K562 (cell line): ENCODE measurements around the gene GALNT17. TPM values are rescaled to one million over a fixed set of nuclear protein-coding genes. Genes with fewer than 3 reads are reported as not detected.

ENCODE experiments used
- ATAC-seq: fragments of 200-7000 bp; cut with Tn5 transposase; 3 replicates; pipeline ENCODE4 v1.9.1; 2020; ENCODE audit warnings: moderate library complexity
- BruUV-seq: library from RNA; stranded (reverse); fragments of 400-500 nt; replicated peaks from 2 replicates; lab custom pipeline; 2021; lab: Mats Ljungman, UMichigan
- CTCF ChIA-PET: fragments of 300-600 bp; formaldehyde crosslinking; extraction: SDS; loops from one replicate; lab custom pipeline; 2021; ENCODE audit warnings: low intra/inter-chr PET ratio; lab: Yijun Ruan, JAX
- POLR2A ChIA-PET: fragments of 300-600, 350-650 bp; sonication (Branson Sonifier 250); formaldehyde crosslinking; extraction: SDS; loops from one replicate; lab custom pipeline; 2021; ENCODE audit warnings: antibody characterized with exemption, inconsistent platforms; lab: Yijun Ruan, JAX
- DNase-seq, 4 experiments: peaks; one replicate each; pipeline versions ENCODE4 v3.0.0 to v3.0.0-alpha.2; 2011 to 2018; ENCODE audit warnings: low spot score in 3 of 4, mixed read lengths in 3 of 4; ENCODE audit errors: extremely low read depth in 1 of 4
- FAIRE-seq: peaks from 2 replicates; lab custom pipeline; 2011; peaks lifted over from hg19 to GRCh38; lab: Jason Lieb, UNC
- H2AFZ ChIP-seq: 2 replicates; pipeline ENCODE4 v1.6.0; 2011; ENCODE audit warnings: low read depth, low read length, control low read depth, inconsistent platforms
- H3K27ac ChIP-seq: fragments of 200-600 bp; 3 replicates; pipeline ENCODE4 v1.8.0; 2011; ENCODE audit warnings: low read depth, mild to moderate bottlenecking, control low read depth, inconsistent platforms, low read length, moderate library complexity, mixed read lengths; ENCODE audit errors: extremely low read depth
- H3K27me3 ChIP-seq, 2 experiments: fragments of 300-600 bp in 1 of 2; 2 replicates in 1 of 2; 3 replicates in 1 of 2; pipeline versions ENCODE4 v1.6.0 to v1.8.0; 2011; ENCODE audit warnings: inconsistent platforms in 2 of 2, low read length in 2 of 2, mild to moderate bottlenecking in 1 of 2, mixed read lengths in 1 of 2, moderate library complexity in 1 of 2; ENCODE audit not compliant: control insufficient read depth in 2 of 2, insufficient read depth in 2 of 2
- H3K36me3 ChIP-seq: fragments of 300-600 bp; 3 replicates; pipeline ENCODE4 v1.8.0; 2011; ENCODE audit warnings: mild to moderate bottlenecking, low read length, inconsistent platforms; ENCODE audit not compliant: control insufficient read depth, insufficient read depth
- H3K4me1 ChIP-seq, 2 experiments: fragments of 200-600 bp in 1 of 2; replicated peaks in 1 of 2; 2 replicates in 1 of 2; 3 replicates in 1 of 2; pipeline versions ENCODE4 v1.5.1 to v1.8.0; 2011; ENCODE audit warnings: inconsistent platforms in 2 of 2, low read length in 2 of 2, mild to moderate bottlenecking in 1 of 2, mixed read lengths in 1 of 2, moderate library complexity in 1 of 2; ENCODE audit not compliant: control insufficient read depth in 2 of 2, insufficient read depth in 2 of 2
- H3K4me2 ChIP-seq: 2 replicates; pipeline ENCODE4 v1.6.1; 2011; ENCODE audit warnings: low read length, control low read depth, inconsistent platforms, mixed read lengths; ENCODE audit not compliant: insufficient read depth
- H3K4me3 ChIP-seq: fragments of 200-600 bp; sonication (generic), shearing (Covaris generic); 2 replicates; pipeline ENCODE4 v1.5.1; 2016; ENCODE audit warnings: control low read depth, inconsistent platforms
- H3K79me2 ChIP-seq: fragments of 200-600 bp; 3 replicates; pipeline ENCODE4 v1.8.0; 2011; ENCODE audit warnings: low read length, inconsistent platforms; ENCODE audit not compliant: control insufficient read depth, insufficient read depth
- H3K9ac ChIP-seq, 2 experiments: 2 replicates each; pipeline versions ENCODE4 v1.6.0 to v1.6.1; 2011; ENCODE audit warnings: low read depth in 2 of 2, low read length in 2 of 2, control low read depth in 1 of 2, inconsistent platforms in 1 of 2, mild to moderate bottlenecking in 1 of 2, mixed read lengths in 1 of 2; ENCODE audit not compliant: insufficient read depth in 1 of 2
- H3K9me1 ChIP-seq: one replicate; pipeline ENCODE4 v1.6.0; 2011; ENCODE audit warnings: inconsistent platforms, mild to moderate bottlenecking, low read length, moderate library complexity; ENCODE audit not compliant: control insufficient read depth, insufficient read depth
- H3K9me3 ChIP-seq: replicated peaks from 2 replicates; pipeline ENCODE4 v1.5.1; 2011; ENCODE audit warnings: low read depth, low read length, inconsistent platforms; ENCODE audit not compliant: control insufficient read depth, insufficient read depth
- H4K20me1 ChIP-seq: replicated peaks from 2 replicates; pipeline ENCODE4 v1.6.1; 2011; ENCODE audit warnings: low read length, inconsistent platforms, mixed read lengths; ENCODE audit not compliant: control insufficient read depth, insufficient read depth
- CBFA2T3 ChIP-seq: fragments of 450-650 bp; IDR thresholded peaks from 2 replicates; pipeline ENCODE4 v1.6.1; 2017
- E2F8 ChIP-seq: fragments of 450-650 bp; IDR thresholded peaks from 2 replicates; pipeline ENCODE4 v1.7.1; 2018; ENCODE audit warnings: mild to moderate bottlenecking, low read depth; ENCODE audit not compliant: partially characterized antibody
- KDM1A ChIP-seq, 2 experiments: fragments of 450-650 bp; IDR thresholded peaks; 2 replicates each; pipeline ENCODE4 v1.6.1; 2016; ENCODE audit warnings: mild to moderate bottlenecking in 2 of 2
- MBD2 ChIP-seq: sonication (generic); IDR thresholded peaks from 2 replicates; pipeline ENCODE4 v1.6.1; 2016; ENCODE audit warnings: low read depth, borderline replicate concordance
- NFATC3 ChIP-seq: fragments of 450-650 bp; IDR thresholded peaks from 2 replicates; pipeline ENCODE4 v1.6.1; 2017; ENCODE audit warnings: mild to moderate bottlenecking
- NFIC ChIP-seq: fragments of 450-650 bp; IDR thresholded peaks from 2 replicates; pipeline ENCODE4 v1.6.1; 2017; ENCODE audit warnings: mild to moderate bottlenecking, inconsistent platforms
- TCF3 ChIP-seq: sonication (generic); formaldehyde crosslinking; IDR thresholded peaks from 2 replicates; pipeline ENCODE4 v1.4.0; 2020; ENCODE audit warnings: mild to moderate bottlenecking, missing genetic modification reagents
- TFAM ChIP-seq: fragments of 250-450 bp; sonication (Bioruptor Pico); conservative IDR thresholded peaks from 2 replicates; pipeline ENCODE4 v1.5.0; 2021; ENCODE audit warnings: mild to moderate bottlenecking, moderate library complexity
- ZBTB9 ChIP-seq: fragments of 450-650 bp; formaldehyde crosslinking; IDR thresholded peaks from 2 replicates; pipeline ENCODE4 v1.4.0; 2020; ENCODE audit warnings: mild to moderate bottlenecking, moderate library complexity
- ZNF274 ChIP-seq: IDR thresholded peaks from 2 replicates; pipeline ENCODE4 v1.6.1; 2011; ENCODE audit warnings: low read depth, mild to moderate bottlenecking, low read length, moderate library complexity, borderline replicate concordance
- ZNF408 ChIP-seq: fragments of 250-450 bp; sonication (Bioruptor Pico); IDR thresholded peaks from 2 replicates; pipeline ENCODE4 v1.4.0; 2020; ENCODE audit warnings: low read depth, mild to moderate bottlenecking, moderate library complexity
- ZNF707 ChIP-seq: fragments of 250-450 bp; sonication (Bioruptor Pico); conservative IDR thresholded peaks from 2 replicates; pipeline ENCODE4 v1.8.0; 2022; ENCODE audit warnings: inconsistent platforms, mild to moderate bottlenecking, moderate library complexity
- ZNF830 ChIP-seq: fragments of 250-450 bp; sonication (Bioruptor Pico); IDR thresholded peaks from 2 replicates; pipeline ENCODE4 v1.5.0; 2021; ENCODE audit warnings: mild to moderate bottlenecking
- WGBS: fragments of 100-300 bp; shearing (Covaris generic); methylation state at CpG from one replicate; pipeline ENCODE4 v1.1.6; 2016; ENCODE audit warnings: low coverage, mixed read lengths; ENCODE audit not compliant: insufficient coverage; ENCODE audit errors: missing lambda C conversion rate; 5-methylcytosine and 5-hydroxymethylcytosine counted together
- in situ Hi-C: fragments of 300-500 bp; cut with MboI; formaldehyde crosslinking; loops from 4 replicates; pipeline ENCODE4 v1.15.0; 2018; ENCODE audit warnings: inconsistent platforms, mixed read lengths
- intact Hi-C: fragments of 100-400 bp; cut with micrococcal nuclease; formaldehyde crosslinking; loops from 2 replicates; pipeline ENCODE4 v1.14.2; 2022
- polyA plus RNA-seq, 8 experiments: library from polyadenylated mRNA; depleted of rRNA in 4 of 8; stranded (reverse) in 5 of 8; unstranded in 3 of 8; fragments of >200 nt; fragmentation: Nextera tagmentation in 2 of 8; fragmentation: Illumina TruSeq in 1 of 8; extraction: Ambion mirVana in 2 of 8; extraction: Trizol in 1 of 8; gene quantifications; 2 replicates each; pipeline versions ENCODE4 v1.2.1 to v1.2.3, GENCODE V29; 2011 to 2014; ENCODE audit warnings: inconsistent platforms in 1 of 8, missing spikeins in 1 of 8
- total RNA-seq, 7 experiments: library from RNA; depleted of rRNA in 6 of 7; stranded (reverse); fragments of >200 nt in 6 of 7; fragmentation: Illumina TruSeq in 2 of 7; extraction: Trizol in 2 of 7; gene quantifications; 2 replicates each; pipeline versions ENCODE4 v1.2.1 to v1.2.3, GENCODE V29; 2011 to 2021; ENCODE audit warnings: low replicate concordance in 1 of 7
- TF ChIP-seq, protein P1 (sequence below): fragments of 250-450 bp; sonication (Bioruptor Pico); IDR thresholded peaks from 2 replicates; pipeline ENCODE4 v1.8.0; 2021; ENCODE audit warnings: mild to moderate bottlenecking, moderate library complexity

Gene GALNT17
- total and polyA plus RNA-seq, 9 of the 15 experiments (the other 6 are each of a cell fraction or from before 2014, with no cell fraction given): not detected

DNA sequence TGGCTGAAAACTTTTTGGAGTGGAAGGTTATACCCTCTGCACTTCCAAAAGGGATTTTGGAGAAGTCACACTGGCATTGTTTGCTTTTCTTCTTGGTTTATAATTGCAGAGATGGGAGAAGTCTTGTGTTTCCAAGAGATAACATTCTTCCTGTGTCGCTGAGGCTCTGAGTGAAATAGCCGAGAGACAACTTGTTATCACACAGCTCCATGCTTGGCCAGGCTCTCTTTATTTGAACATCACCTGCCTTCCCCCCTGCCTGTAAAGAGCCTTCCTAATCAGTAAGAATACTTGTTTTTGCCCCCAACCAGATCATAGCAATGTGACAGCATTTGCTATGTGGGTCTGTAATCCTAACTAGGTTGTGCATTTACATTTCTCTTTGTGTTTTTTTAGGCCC, 270.7 kb downstream of the GALNT17 start (continued):
- TF ChIP-seq CBFA2T3 (peak; percentile 68), ZNF408 (CRISPR knock-in tag) (no peak), TCF3 (CRISPR knock-in tag) (peak; percentile 33; the same call in 1 of the 2 replicates), ZNF830 (CRISPR knock-in tag) (no peak)
- TF ChIP-seq, protein P1, sequence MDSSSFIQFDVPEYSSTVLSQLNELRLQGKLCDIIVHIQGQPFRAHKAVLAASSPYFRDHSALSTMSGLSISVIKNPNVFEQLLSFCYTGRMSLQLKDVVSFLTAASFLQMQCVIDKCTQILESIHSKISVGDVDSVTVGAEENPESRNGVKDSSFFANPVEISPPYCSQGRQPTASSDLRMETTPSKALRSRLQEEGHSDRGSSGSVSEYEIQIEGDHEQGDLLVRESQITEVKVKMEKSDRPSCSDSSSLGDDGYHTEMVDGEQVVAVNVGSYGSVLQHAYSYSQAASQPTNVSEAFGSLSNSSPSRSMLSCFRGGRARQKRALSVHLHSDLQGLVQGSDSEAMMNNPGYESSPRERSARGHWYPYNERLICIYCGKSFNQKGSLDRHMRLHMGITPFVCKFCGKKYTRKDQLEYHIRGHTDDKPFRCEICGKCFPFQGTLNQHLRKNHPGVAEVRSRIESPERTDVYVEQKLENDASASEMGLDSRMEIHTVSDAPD (CRISPR knock-in tag): no peak

GRCh38 chr7:71403202-71403946, 271.4 kb downstream of the GALNT17 start:
- CTCF ChIA-PET: no interaction called here
- no peak for ATAC-seq

More at GRCh38 chr7:71403202-71403946, 271.4 kb downstream of the GALNT17 start:
- Histone ChIP-seq H3K79me2 (no peaks in the 10 kb centered on the region), H3K9ac (no peak overlapping the region), H3K27ac (no peak overlapping the region)
- BruUV-seq: no TSS peak
- intact Hi-C loops: no loop called here
- TF ChIP-seq ZNF274 (no peak), NFATC3 (no peak), TFAM (no peak), ZNF707 (CRISPR knock-in tag) (no peak), ZBTB9 (CRISPR knock-in tag) (no peak), E2F8 (no peak), MBD2 (no peak), NFIC (no peak), KDM1A (IDR thresholded peaks at IDR 0.05) (no peak)
- TF ChIP-seq, all 486 proteins: peak for 0
- whole genome bisulfite sequencing: 1% methylated on average over 16 of the region's 16 CpGs
- no peaks in the 10 kb centered on the region for H3K9me1 ChIP-seq
- FAIRE-seq (no peak), DNase-seq (no peak)
- no peaks in the 10 kb centered on the region for H3K4me1 ChIP-seq
- no peaks in the 10 kb centered on the region for H3K27me3 ChIP-seq
- in situ Hi-C loops: no loop called here
- H3K4me3 ChIP-seq: no peak overlapping the region
- POLR2A ChIA-PET: no interaction called here
- no peak overlapping the region for H3K4me2 ChIP-seq
- H3K36me3 ChIP-seq: no peaks in the 10 kb centered on the region
- no peaks in the 10 kb centered on the region for H4K20me1 ChIP-seq
- H2AFZ ChIP-seq: no peak overlapping the region
- no peaks in the 10 kb centered on the region for H3K9me3 ChIP-seq
